ENCODE measurements around the gene LINC00305.

The LINC00305 gene

DNA sequence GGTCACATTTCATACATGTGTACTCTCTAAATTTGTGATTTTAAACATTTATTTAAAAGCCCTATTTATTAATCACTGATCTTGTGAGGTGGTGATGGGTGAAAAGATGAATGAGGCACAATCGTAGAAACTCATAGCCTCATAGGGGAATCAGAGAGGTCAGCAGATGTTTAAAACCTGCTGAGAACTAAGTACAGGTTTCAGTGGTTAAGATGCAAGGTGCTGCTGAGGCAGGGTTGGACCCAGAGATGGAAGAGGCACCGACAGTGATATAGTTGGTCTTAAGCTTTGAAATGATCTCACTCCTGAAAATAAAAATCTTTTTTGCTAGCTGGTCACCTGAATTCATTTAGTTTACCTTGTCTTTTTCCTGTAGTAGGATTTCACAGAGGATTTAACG, 49.6 kb downstream of the LINC00305 start:
- no CpG with 5 or more reads among the region's 3 CpGs for WGBS (ENCODE audit: extremely low coverage, insufficient coverage, insufficient read length)
- Histone ChIP-seq H4K12ac (ENCODE audit: low read depth, low read length) (no peak overlapping the region), H3K4me3 (ENCODE audit: low read depth, low read length) (no peak overlapping the region)

GRCh38 chr18:64097497-64097896, 51.4 kb downstream of the LINC00305 start:
- Histone ChIP-seq H3K4me1 (ENCODE audit: control insufficient read depth in 1 of 2, insufficient read depth in 2 of 2, low read length in 2 of 2) (no peaks in the 10 kb centered on the region), H4K8ac (ENCODE audit: low read depth, low read length) (no peak overlapping the region), H3K79me1 (ENCODE audit: low read length) (no peaks in the 10 kb centered on the region), H3K4me2 (ENCODE audit: low read length) (no peak overlapping the region), H4K12ac (ENCODE audit: low read depth, low read length) (no peak overlapping the region), H2BK12ac (ENCODE audit: low read length) (no peak overlapping the region), H3K36me3 (ENCODE audit: control insufficient read depth in 1 of 2, insufficient read depth in 2 of 2, low read length in 2 of 2) (no peaks in the 10 kb centered on the region), H3K79me2 (ENCODE audit: control insufficient read depth, insufficient read depth, low read length, poor library complexity) (no peaks in the 10 kb centered on the region), H3K23ac (ENCODE audit: low read length) (no peak overlapping the region), H3K4me3 (ENCODE audit: low read depth, low read length) (no peak overlapping the region), H2AK5ac (ENCODE audit: low read length) (no peak overlapping the region), H2AFZ (ENCODE audit: insufficient read depth, low read length, poor library complexity) (no peak overlapping the region), H4K91ac (ENCODE audit: low read depth, low read length) (no peak overlapping the region), H3K4ac (ENCODE audit: low read depth, low read length) (no peak overlapping the region), H2BK120ac (ENCODE audit: insufficient read depth, low read length, poor library complexity) (no peak overlapping the region), H3K27ac (ENCODE audit: low read depth, low read length) (no peak overlapping the region), H3K18ac (ENCODE audit: low read length) (no peak overlapping the region), H3K14ac (ENCODE audit: low read length) (no peak overlapping the region), H2BK5ac (ENCODE audit: low read depth, low read length, poor library complexity) (no peak overlapping the region), H3K27me3 (ENCODE audit: insufficient read depth, low read length) (no peaks in the 10 kb centered on the region), H3K9me3 (ENCODE audit: insufficient read depth, low read depth, low read length) (no peaks in the 10 kb centered on the region), H3K9ac (ENCODE audit: low read length) (no peak overlapping the region)
- DNase-seq: no peak
- no CpG with 5 or more reads among the region's 3 CpGs for WGBS (ENCODE audit: extremely low coverage, insufficient coverage, insufficient read length)

More for the DNA sequence above, 49.6 kb downstream of the LINC00305 start:
- Histone ChIP-seq H3K18ac (ENCODE audit: low read length) (no peak overlapping the region), H2AFZ (ENCODE audit: insufficient read depth, low read length, poor library complexity) (no peak overlapping the region), H3K4ac (ENCODE audit: low read depth, low read length) (no peak overlapping the region), H3K4me2 (ENCODE audit: low read length) (no peak overlapping the region), H3K36me3 (ENCODE audit: control insufficient read depth in 1 of 2, insufficient read depth in 2 of 2, low read length in 2 of 2) (no peaks in the 10 kb centered on the region), H3K14ac (ENCODE audit: low read length) (no peak overlapping the region), H2BK120ac (ENCODE audit: insufficient read depth, low read length, poor library complexity) (no peak overlapping the region), H3K79me1 (ENCODE audit: low read length) (no peaks in the 10 kb centered on the region), H3K27ac (ENCODE audit: low read depth, low read length) (no peak overlapping the region), H2BK5ac (ENCODE audit: low read depth, low read length, poor library complexity) (no peak overlapping the region), H3K4me1 (ENCODE audit: control insufficient read depth in 1 of 2, insufficient read depth in 2 of 2, low read length in 2 of 2) (no peaks in the 10 kb centered on the region), H2BK12ac (ENCODE audit: low read length) (no peak overlapping the region), H3K9me3 (ENCODE audit: insufficient read depth, low read depth, low read length) (no peaks in the 10 kb centered on the region), H3K23ac (ENCODE audit: low read length) (no peak overlapping the region), H4K8ac (ENCODE audit: low read depth, low read length) (no peak overlapping the region), H3K9ac (ENCODE audit: low read length) (no peak overlapping the region), H3K79me2 (ENCODE audit: control insufficient read depth, insufficient read depth, low read length, poor library complexity) (no peaks in the 10 kb centered on the region), H3K27me3 (ENCODE audit: insufficient read depth, low read length) (no peaks in the 10 kb centered on the region), H2AK5ac (ENCODE audit: low read length) (no peak overlapping the region), H4K91ac (ENCODE audit: low read depth, low read length) (no peak overlapping the region)
- DNase-seq: no peak

DNA sequence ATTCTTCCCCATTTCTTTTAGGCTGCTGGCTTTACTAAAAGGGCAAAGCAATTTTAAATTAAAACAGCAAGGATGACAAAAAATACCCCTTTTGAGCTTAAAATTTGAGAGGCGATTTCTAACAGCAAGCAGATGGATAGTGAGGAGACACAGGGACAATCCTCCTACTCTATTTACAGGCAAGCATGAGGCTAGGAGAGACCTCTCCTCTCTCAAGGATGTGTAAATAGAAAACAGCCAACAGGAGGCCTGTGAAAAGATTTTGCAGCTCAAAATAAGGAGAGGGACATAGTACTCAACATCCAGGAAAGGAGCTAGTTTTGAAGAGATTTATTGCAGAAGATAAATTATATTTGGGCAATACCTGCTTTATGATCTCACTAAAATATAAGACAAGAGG, 53.8 kb downstream of the LINC00305 start:
- no peak overlapping the region for H4K8ac ChIP-seq (ENCODE audit: low read depth, low read length)
- H3K27me3 ChIP-seq (ENCODE audit: insufficient read depth, low read length): no peaks in the 10 kb centered on the region
- H2BK120ac ChIP-seq (ENCODE audit: insufficient read depth, low read length, poor library complexity): no peak overlapping the region
- H3K79me1 ChIP-seq (ENCODE audit: low read length): no peaks in the 10 kb centered on the region
- WGBS (ENCODE audit: extremely low coverage, insufficient coverage, insufficient read length): no CpG with 5 or more reads among the region's 1 CpG
- no peak overlapping the region for H3K4ac ChIP-seq (ENCODE audit: low read depth, low read length)
- no peaks in the 10 kb centered on the region for H3K79me2 ChIP-seq (ENCODE audit: control insufficient read depth, insufficient read depth, low read length, poor library complexity)
- no peaks in the 10 kb centered on the region for H3K4me1 ChIP-seq (ENCODE audit: control insufficient read depth in 1 of 2, insufficient read depth in 2 of 2, low read length in 2 of 2)
- H4K12ac ChIP-seq (ENCODE audit: low read depth, low read length): no peak overlapping the region
- no peak overlapping the region for H2AK5ac ChIP-seq (ENCODE audit: low read length)
- DNase-seq: no peak
- H3K36me3 ChIP-seq (ENCODE audit: control insufficient read depth in 1 of 2, insufficient read depth in 2 of 2, low read length in 2 of 2): no peaks in the 10 kb centered on the region
- no peak overlapping the region for H2BK12ac ChIP-seq (ENCODE audit: low read length)
- H3K14ac ChIP-seq (ENCODE audit: low read length): no peak overlapping the region
- H3K27ac ChIP-seq (ENCODE audit: low read depth, low read length): no peak overlapping the region
- H4K91ac ChIP-seq (ENCODE audit: low read depth, low read length): no peak overlapping the region
- no peak overlapping the region for H3K9ac ChIP-seq (ENCODE audit: low read length)
- H3K4me3 ChIP-seq (ENCODE audit: low read depth, low read length): no peak overlapping the region
- no peak overlapping the region for H2BK5ac ChIP-seq (ENCODE audit: low read depth, low read length, poor library complexity)
- no peak overlapping the region for H3K4me2 ChIP-seq (ENCODE audit: low read length)
- H3K23ac ChIP-seq (ENCODE audit: low read length): no peak overlapping the region
- H3K18ac ChIP-seq (ENCODE audit: low read length): no peak overlapping the region
- H3K9me3 ChIP-seq (ENCODE audit: insufficient read depth, low read depth, low read length): no peaks in the 10 kb centered on the region
- no peak overlapping the region for H2AFZ ChIP-seq (ENCODE audit: insufficient read depth, low read length, poor library complexity)

- H2AFZ ChIP-seq (ENCODE audit: insufficient read depth, low read length, poor library complexity): no peak overlapping the region
- no peak overlapping the region for H2AK5ac ChIP-seq (ENCODE audit: low read length)
- no peaks in the 10 kb centered on the region for H3K4me1 ChIP-seq (ENCODE audit: control insufficient read depth in 1 of 2, insufficient read depth in 2 of 2, low read length in 2 of 2)
- no peak overlapping the region for H3K9ac ChIP-seq (ENCODE audit: low read length)
- H3K4me2 ChIP-seq (ENCODE audit: low read length): no peak overlapping the region
- H4K91ac ChIP-seq (ENCODE audit: low read depth, low read length): no peak overlapping the region
- H3K23ac ChIP-seq (ENCODE audit: low read length): no peak overlapping the region
- H3K18ac ChIP-seq (ENCODE audit: low read length): no peak overlapping the region
- no peak overlapping the region for H2BK120ac ChIP-seq (ENCODE audit: insufficient read depth, low read length, poor library complexity)
- H3K36me3 ChIP-seq (ENCODE audit: control insufficient read depth in 1 of 2, insufficient read depth in 2 of 2, low read length in 2 of 2): no peaks in the 10 kb centered on the region
- H2BK12ac ChIP-seq (ENCODE audit: low read length): no peak overlapping the region
- H2BK5ac ChIP-seq (ENCODE audit: low read depth, low read length, poor library complexity): no peak overlapping the region
- H3K9me3 ChIP-seq (ENCODE audit: insufficient read depth, low read depth, low read length): no peaks in the 10 kb centered on the region
- no peak for DNase-seq
- H3K4ac ChIP-seq (ENCODE audit: low read depth, low read length): no peak overlapping the region
- no peak overlapping the region for H4K12ac ChIP-seq (ENCODE audit: low read depth, low read length)
- no peaks in the 10 kb centered on the region for H3K79me1 ChIP-seq (ENCODE audit: low read length)
- H4K8ac ChIP-seq (ENCODE audit: low read depth, low read length): no peak overlapping the region
- no peak overlapping the region for H3K4me3 ChIP-seq (ENCODE audit: low read depth, low read length)
- H3K79me2 ChIP-seq (ENCODE audit: control insufficient read depth, insufficient read depth, low read length, poor library complexity): no peaks in the 10 kb centered on the region
- no CpG with 5 or more reads among the region's 1 CpG for WGBS (ENCODE audit: extremely low coverage, insufficient coverage, insufficient read length)
- no peak overlapping the region for H3K14ac ChIP-seq (ENCODE audit: low read length)
- H3K27ac ChIP-seq (ENCODE audit: low read depth, low read length): no peak overlapping the region
- no peaks in the 10 kb centered on the region for H3K27me3 ChIP-seq (ENCODE audit: insufficient read depth, low read length)
These were observed 54.7 kb downstream of the LINC00305 start for GRCh38 chr18:64094210-64094609.

Data from trophoblast cell (in vitro differentiated cells and primary cell).